Measurements from ENCODE around the gene TCEA3. TPM values are rescaled to one million over a fixed set of nuclear protein-coding genes. Genes with fewer than 3 reads are reported as not detected.

The TCEA3 gene
- total and polyA plus RNA-seq, 2 of the 4 experiments (the other 2 are of a cell fraction): 3.0 to 6.3 TPM

DNA sequence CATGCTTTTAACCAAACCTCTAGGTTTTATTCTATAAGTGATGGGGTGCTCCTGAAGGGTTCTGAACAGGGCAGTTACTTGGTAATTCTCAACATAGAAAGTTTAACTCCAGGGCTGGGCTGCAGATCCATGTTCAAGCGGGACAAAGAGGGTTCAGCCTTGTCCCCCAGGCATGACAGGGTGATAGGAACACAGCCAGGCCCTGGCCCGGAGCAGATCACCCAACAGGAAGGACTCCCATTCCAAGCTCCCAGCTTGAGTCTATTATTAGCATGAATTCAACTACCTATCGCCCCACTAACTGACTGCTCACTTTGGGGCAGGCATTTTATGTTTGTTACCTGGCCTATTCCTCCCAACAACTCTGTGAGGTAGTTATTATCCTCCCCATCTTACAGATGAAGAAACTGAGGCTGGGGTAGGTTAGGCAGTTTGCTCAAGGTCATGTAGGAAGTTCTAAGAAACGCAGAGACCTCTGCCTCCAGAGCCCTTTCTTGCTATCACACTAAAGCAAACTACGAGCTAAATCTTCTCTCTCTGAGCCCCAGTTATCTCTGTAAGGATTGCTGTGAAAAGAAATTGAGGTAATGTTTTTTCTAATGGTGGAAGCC is 44.9 kb upstream of the TCEA3 start:
- H3K27me3 ChIP-seq (ENCODE audit: control insufficient read depth, insufficient read depth, low read length): no peaks in the 10 kb centered on the region
- no peak overlapping the region for H2BK15ac ChIP-seq (ENCODE audit: low read depth, low read length)
- dilution Hi-C loops (cut with HindIII; ENCODE audit: low sequenced_read_pairs, unreplicated experiment) (no loop called here), intact Hi-C loops (cut with micrococcal nuclease) (no loop called here), in situ Hi-C loops (cut with MboI; ENCODE audit: low sequenced_read_pairs) (no loop called here)
- TF ChIP-seq POLR2A (IDR thresholded peaks at IDR 0.05; ENCODE audit: low read depth, low read length): no peak
- no peak overlapping the region for H2BK20ac ChIP-seq (ENCODE audit: low read depth, low read length)
- H3K56ac ChIP-seq (ENCODE audit: extremely low read depth, insufficient read depth, low read length): no peak overlapping the region
- no peak overlapping the region for H3K4ac ChIP-seq (ENCODE audit: low read depth, low read length)
- H4K20me1 ChIP-seq (ENCODE audit: insufficient read depth, low read length): peaks cover 33% of the 10 kb centered on the region; the same call in 1 of the 2 replicates
- no peak overlapping the region for H2BK120ac ChIP-seq (ENCODE audit: low read depth, low read length)
- peaks cover 11% of the 10 kb centered on the region; the same call in 1 of the 2 replicates for H3K4me1 ChIP-seq (ENCODE audit: control insufficient read depth, insufficient read depth, low read length)
- peak overlapping the region; percentile 34 for H3K23ac ChIP-seq (ENCODE audit: low read depth, low read length)
- H3K9me1 ChIP-seq (ENCODE audit: insufficient read depth, low read length): peaks cover 10% of the 10 kb centered on the region
- peaks cover 0 to 62% of the 10 kb centered on the region in 2 experiments for H3K79me1 ChIP-seq (ENCODE audit: low read depth in 1 of 2, low read length in 2 of 2)
- H3K27ac ChIP-seq (ENCODE audit: insufficient read depth, low read length): no peak overlapping the region
- no peak for DNase-seq
- no peak overlapping the region for H2BK5ac ChIP-seq (ENCODE audit: low read depth, low read length, poor library complexity, severe bottlenecking)
- no peak overlapping the region for H3K9ac ChIP-seq (ENCODE audit: low read depth, low read length)
- H2AK5ac ChIP-seq (ENCODE audit: low read depth, low read length): no peak overlapping the region
- no TSS peak for BruUV-seq (replicated peaks)
- H3K36me3 ChIP-seq (ENCODE audit: control insufficient read depth, insufficient read depth, low read length): no peaks in the 10 kb centered on the region; the same call in 1 of the 2 replicates
- no peak overlapping the region for H4K5ac ChIP-seq (ENCODE audit: low read depth, low read length)
- H3K4me2 ChIP-seq (ENCODE audit: low read depth, low read length): no peak overlapping the region
- no peak overlapping the region for H2AK9ac ChIP-seq (replicated peaks; ENCODE audit: low read depth, low read length, poor library complexity)
- no peaks in the 10 kb centered on the region for H3K9me3 ChIP-seq (ENCODE audit: control insufficient read depth, insufficient read depth, low read length)
- POLR2A ChIA-PET (ENCODE audit: unreplicated experiment): no interaction called here
- H3K18ac ChIP-seq (ENCODE audit: low read depth, low read length): no peak overlapping the region
- WGBS, 2 experiments (ENCODE audit: extremely low coverage in 2 of 2, insufficient read length in 1 of 2): no CpG with 5 or more reads among the region's 5 CpGs
- H4K91ac ChIP-seq (ENCODE audit: insufficient read depth, low read depth, low read length): no peak overlapping the region
- ATAC-seq (ENCODE audit: low read depth): no peak
- no peak overlapping the region for H4K8ac ChIP-seq (ENCODE audit: low read depth in 2 of 2, low read length in 2 of 2)
- H2AFZ ChIP-seq (replicated peaks; ENCODE audit: low read length, poor library complexity): no peak overlapping the region
- no peak overlapping the region for H3K4me3 ChIP-seq (ENCODE audit: insufficient read depth, low read depth, low read length)
- no peak overlapping the region for H3K14ac ChIP-seq (replicated peaks; ENCODE audit: low read depth, low read length)
- CTCF ChIA-PET: no interaction called here

Measured in IMR-90 (cell line).